ENCODE data around the gene ADCYAP1R1.

DNA sequence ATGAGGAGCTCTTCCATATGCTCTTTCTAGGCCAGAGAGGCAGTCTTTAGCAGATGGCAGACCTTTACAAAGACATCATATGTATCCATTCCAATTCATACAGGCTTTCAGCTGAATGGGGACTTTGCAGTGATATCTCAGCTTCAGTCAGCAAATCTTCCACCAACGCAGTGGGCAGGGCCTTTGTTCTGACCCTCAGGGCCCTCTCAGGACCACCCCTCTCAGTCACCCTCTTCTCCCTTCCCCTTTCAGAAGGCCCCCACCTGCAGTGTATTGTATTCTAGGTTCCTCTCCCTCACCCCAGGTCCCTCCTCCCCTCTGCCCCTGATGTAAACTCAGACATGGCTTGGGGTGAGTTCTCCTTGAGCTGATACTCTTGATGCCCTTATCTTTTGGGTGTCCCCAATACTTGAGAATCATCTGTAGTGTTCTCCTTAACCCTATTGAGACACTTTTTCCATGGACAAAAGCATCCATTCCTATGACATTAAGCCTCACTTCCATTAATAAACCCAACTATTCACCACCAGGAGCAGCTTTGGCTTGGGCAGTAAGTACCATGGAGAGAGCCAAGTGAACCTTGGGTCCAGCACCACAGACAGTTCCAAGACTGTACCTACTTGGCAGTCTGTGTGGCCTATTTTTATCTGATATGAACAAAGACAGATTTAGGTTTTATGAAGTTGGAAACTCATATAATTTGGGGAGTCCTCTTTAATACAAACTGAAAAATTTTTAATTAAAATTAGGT lies 62.7 kb downstream of the ADCYAP1R1 start:
- TF ChIP-seq EP300 (IDR thresholded peaks at IDR 0.05; ENCODE audit: low read depth), result no peak
- no peak for TF ChIP-seq CTCF (IDR thresholded peaks at IDR 0.05)
